SK-N-SH treated with all-trans-retinoic acid at 6 μM for 48 hours (cell line): ENCODE results near the gene VPS13D.

ENCODE experiments used
- ATAC-seq: fragments of 200-7000 bp; cut with Tn5 transposase; 3 replicates; pipeline ENCODE4 v1.9.1; 2020; ENCODE audit warnings: mild to moderate bottlenecking, moderate library complexity
- BACH2 ChIP-seq: fragments of 250-450 bp; sonication (Bioruptor Pico); IDR thresholded peaks from 2 replicates; pipeline ENCODE4 v1.9.0; 2021; ENCODE audit warnings: mild to moderate bottlenecking, borderline replicate concordance
- ESRRG ChIP-seq: fragments of 250-450 bp; sonication (Bioruptor Pico); IDR thresholded peaks from 2 replicates; pipeline ENCODE4 v1.6.1; 2021; ENCODE audit warnings: mild to moderate bottlenecking
- GLIS3 ChIP-seq: fragments of 250-450 bp; sonication (Bioruptor Pico); IDR thresholded peaks from 2 replicates; pipeline ENCODE4 v1.5.0; 2020; ENCODE audit warnings: mild to moderate bottlenecking, moderate library complexity
- ISL1 ChIP-seq: fragments of 250-450 bp; sonication (Bioruptor Pico); IDR thresholded peaks from 2 replicates; pipeline ENCODE4 v2.1.2; 2022; ENCODE audit warnings: mild to moderate bottlenecking, moderate library complexity
- RARB ChIP-seq: fragments of 250-450 bp; sonication (Bioruptor Pico); IDR thresholded peaks from 2 replicates; pipeline ENCODE4 v1.8.0; 2021; ENCODE audit warnings: mild to moderate bottlenecking, moderate library complexity
- SNAI2 ChIP-seq: fragments of 250-450 bp; sonication (Bioruptor Pico); IDR thresholded peaks from 2 replicates; pipeline ENCODE4 v1.5.0; 2020; ENCODE audit warnings: mild to moderate bottlenecking, moderate library complexity
- TCF4 ChIP-seq: fragments of 250-450 bp; sonication (Bioruptor Pico); IDR thresholded peaks from 2 replicates; pipeline ENCODE4 v1.8.0; 2021; ENCODE audit warnings: mild to moderate bottlenecking, moderate library complexity, borderline replicate concordance
- TOX ChIP-seq: fragments of 250-450 bp; sonication (Bioruptor Pico); IDR thresholded peaks from 2 replicates; pipeline ENCODE4 v1.8.0; 2021; ENCODE audit warnings: mild to moderate bottlenecking, moderate library complexity, borderline replicate concordance
- ZC3H10 ChIP-seq: fragments of 250-450 bp; sonication (Bioruptor Pico); IDR thresholded peaks from 2 replicates; pipeline ENCODE4 v1.5.1; 2021; ENCODE audit warnings: mild to moderate bottlenecking, moderate library complexity
- ZFP3 ChIP-seq: fragments of 250-450 bp; sonication (Bioruptor Pico); IDR thresholded peaks from 2 replicates; pipeline ENCODE4 v1.5.0; 2020; ENCODE audit warnings: mild to moderate bottlenecking, moderate library complexity
- ZFP30 ChIP-seq: fragments of 450-650 bp; formaldehyde crosslinking; IDR thresholded peaks from 2 replicates; pipeline ENCODE4 v1.5.0; 2022; ENCODE audit warnings: mild to moderate bottlenecking, moderate library complexity
- ZNF565 ChIP-seq: fragments of 450-650 bp; formaldehyde crosslinking; conservative IDR thresholded peaks from 2 replicates; pipeline ENCODE4 v1.5.0; 2020; ENCODE audit warnings: low read depth, mild to moderate bottlenecking, moderate library complexity
- TF ChIP-seq, protein P1 (sequence below): fragments of 250-450 bp; sonication (Bioruptor Pico); IDR thresholded peaks from 2 replicates; pipeline ENCODE4 v1.8.0; 2021; ENCODE audit warnings: low read depth, mild to moderate bottlenecking, moderate library complexity, borderline replicate concordance
- TF ChIP-seq, protein P2 (sequence below): fragments of 250-450 bp; sonication (Bioruptor Pico); IDR thresholded peaks from 2 replicates; pipeline ENCODE4 v1.8.0; 2020; ENCODE audit warnings: mild to moderate bottlenecking, moderate library complexity, borderline replicate concordance
- TF ChIP-seq, protein P3 (sequence below): fragments of 250-450 bp; sonication (Bioruptor Pico); IDR thresholded peaks from 2 replicates; pipeline ENCODE4 v1.5.0; 2020; ENCODE audit warnings: mild to moderate bottlenecking, moderate library complexity
- TF ChIP-seq, protein P4 (sequence below): fragments of 250-450 bp; sonication (Bioruptor Pico); IDR thresholded peaks from 2 replicates; pipeline ENCODE4 v1.5.1; 2020; ENCODE audit warnings: low read depth, mild to moderate bottlenecking, moderate library complexity
- TF ChIP-seq, protein P5 (sequence below): fragments of 250-450 bp; sonication (Bioruptor Pico); IDR thresholded peaks from 2 replicates; pipeline ENCODE4 v1.5.1; 2021; ENCODE audit warnings: mild to moderate bottlenecking, moderate library complexity

VPS13D gene

DNA sequence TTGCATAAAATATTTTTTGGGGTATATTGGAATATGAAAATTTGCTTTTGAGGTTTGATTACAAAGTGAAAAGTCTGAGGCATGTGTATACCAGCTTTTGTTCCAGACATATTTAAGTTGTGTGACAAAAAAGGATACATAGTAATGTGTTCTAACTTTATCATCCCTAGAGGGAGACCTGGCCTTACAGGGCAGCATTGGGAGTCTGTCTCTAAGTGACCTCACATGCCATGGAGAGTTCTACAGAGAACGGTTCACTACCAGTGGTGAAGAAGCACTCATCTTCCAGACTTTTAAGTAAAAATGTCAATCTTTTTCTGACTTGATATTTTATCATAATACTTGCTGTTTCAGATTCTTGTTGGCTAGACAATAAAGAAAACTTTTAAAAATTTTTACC is 61.0 kb downstream of the VPS13D start (continued):
- TF ChIP-seq, protein P1, sequence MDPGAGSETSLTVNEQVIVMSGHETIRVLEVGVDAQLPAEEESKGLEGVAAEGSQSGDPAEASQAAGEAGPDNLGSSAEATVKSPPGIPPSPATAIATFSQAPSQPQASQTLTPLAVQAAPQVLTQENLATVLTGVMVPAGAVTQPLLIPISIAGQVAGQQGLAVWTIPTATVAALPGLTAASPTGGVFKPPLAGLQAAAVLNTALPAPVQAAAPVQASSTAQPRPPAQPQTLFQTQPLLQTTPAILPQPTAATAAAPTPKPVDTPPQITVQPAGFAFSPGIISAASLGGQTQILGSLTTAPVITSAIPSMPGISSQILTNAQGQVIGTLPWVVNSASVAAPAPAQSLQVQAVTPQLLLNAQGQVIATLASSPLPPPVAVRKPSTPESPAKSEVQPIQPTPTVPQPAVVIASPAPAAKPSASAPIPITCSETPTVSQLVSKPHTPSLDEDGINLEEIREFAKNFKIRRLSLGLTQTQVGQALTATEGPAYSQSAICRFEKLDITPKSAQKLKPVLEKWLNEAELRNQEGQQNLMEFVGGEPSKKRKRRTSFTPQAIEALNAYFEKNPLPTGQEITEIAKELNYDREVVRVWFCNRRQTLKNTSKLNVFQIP (CRISPR knock-in tag) = no peak
- TF ChIP-seq ZFP3 (CRISPR knock-in tag) (no peak), ZC3H10 (CRISPR knock-in tag) (no peak), TCF4 (CRISPR knock-in tag) (no peak)
- TF ChIP-seq, all 23 proteins: peak for 0

DNA sequence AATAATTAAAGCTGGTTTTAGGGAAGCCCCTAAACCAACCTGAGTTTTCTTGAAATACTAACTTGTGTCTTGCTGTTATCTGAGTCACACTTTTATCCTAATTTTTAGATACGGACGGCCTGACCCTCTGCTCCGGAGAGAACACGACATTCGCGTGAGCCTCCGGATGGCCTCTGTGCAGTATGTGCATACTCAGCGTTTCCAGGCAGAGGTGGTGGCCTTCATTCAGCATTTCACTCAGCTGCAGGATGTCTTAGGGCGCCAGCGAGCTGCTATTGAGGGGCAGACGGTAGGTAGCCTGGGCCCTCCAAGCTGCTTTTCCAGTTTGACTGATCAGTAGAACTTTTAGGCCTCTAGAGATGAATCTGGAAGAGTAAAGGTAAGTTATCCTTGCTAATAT is 63.6 kb downstream of the VPS13D start:
- TF ChIP-seq GLIS3 (CRISPR knock-in tag) (no peak), ESRRG (CRISPR knock-in tag) (no peak), ZFP3 (CRISPR knock-in tag) (no peak), TOX (CRISPR knock-in tag) (no peak)
- TF ChIP-seq, protein P2, sequence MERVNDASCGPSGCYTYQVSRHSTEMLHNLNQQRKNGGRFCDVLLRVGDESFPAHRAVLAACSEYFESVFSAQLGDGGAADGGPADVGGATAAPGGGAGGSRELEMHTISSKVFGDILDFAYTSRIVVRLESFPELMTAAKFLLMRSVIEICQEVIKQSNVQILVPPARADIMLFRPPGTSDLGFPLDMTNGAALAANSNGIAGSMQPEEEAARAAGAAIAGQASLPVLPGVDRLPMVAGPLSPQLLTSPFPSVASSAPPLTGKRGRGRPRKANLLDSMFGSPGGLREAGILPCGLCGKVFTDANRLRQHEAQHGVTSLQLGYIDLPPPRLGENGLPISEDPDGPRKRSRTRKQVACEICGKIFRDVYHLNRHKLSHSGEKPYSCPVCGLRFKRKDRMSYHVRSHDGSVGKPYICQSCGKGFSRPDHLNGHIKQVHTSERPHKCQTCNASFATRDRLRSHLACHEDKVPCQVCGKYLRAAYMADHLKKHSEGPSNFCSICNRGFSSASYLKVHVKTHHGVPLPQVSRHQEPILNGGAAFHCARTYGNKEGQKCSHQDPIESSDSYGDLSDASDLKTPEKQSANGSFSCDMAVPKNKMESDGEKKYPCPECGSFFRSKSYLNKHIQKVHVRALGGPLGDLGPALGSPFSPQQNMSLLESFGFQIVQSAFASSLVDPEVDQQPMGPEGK (CRISPR knock-in tag) = no peak
- TF ChIP-seq, protein P3, sequence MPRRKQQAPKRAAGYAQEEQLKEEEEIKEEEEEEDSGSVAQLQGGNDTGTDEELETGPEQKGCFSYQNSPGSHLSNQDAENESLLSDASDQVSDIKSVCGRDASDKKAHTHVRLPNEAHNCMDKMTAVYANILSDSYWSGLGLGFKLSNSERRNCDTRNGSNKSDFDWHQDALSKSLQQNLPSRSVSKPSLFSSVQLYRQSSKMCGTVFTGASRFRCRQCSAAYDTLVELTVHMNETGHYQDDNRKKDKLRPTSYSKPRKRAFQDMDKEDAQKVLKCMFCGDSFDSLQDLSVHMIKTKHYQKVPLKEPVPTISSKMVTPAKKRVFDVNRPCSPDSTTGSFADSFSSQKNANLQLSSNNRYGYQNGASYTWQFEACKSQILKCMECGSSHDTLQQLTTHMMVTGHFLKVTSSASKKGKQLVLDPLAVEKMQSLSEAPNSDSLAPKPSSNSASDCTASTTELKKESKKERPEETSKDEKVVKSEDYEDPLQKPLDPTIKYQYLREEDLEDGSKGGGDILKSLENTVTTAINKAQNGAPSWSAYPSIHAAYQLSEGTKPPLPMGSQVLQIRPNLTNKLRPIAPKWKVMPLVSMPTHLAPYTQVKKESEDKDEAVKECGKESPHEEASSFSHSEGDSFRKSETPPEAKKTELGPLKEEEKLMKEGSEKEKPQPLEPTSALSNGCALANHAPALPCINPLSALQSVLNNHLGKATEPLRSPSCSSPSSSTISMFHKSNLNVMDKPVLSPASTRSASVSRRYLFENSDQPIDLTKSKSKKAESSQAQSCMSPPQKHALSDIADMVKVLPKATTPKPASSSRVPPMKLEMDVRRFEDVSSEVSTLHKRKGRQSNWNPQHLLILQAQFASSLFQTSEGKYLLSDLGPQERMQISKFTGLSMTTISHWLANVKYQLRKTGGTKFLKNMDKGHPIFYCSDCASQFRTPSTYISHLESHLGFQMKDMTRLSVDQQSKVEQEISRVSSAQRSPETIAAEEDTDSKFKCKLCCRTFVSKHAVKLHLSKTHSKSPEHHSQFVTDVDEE (CRISPR knock-in tag) = no peak
- TF ChIP-seq, protein P4, sequence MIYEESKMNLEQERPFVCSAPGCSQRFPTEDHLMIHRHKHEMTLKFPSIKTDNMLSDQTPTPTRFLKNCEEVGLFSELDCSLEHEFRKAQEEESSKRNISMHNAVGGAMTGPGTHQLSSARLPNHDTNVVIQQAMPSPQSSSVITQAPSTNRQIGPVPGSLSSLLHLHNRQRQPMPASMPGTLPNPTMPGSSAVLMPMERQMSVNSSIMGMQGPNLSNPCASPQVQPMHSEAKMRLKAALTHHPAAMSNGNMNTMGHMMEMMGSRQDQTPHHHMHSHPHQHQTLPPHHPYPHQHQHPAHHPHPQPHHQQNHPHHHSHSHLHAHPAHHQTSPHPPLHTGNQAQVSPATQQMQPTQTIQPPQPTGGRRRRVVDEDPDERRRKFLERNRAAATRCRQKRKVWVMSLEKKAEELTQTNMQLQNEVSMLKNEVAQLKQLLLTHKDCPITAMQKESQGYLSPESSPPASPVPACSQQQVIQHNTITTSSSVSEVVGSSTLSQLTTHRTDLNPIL (CRISPR knock-in tag) = no peak
- no peak for ATAC-seq

DNA sequence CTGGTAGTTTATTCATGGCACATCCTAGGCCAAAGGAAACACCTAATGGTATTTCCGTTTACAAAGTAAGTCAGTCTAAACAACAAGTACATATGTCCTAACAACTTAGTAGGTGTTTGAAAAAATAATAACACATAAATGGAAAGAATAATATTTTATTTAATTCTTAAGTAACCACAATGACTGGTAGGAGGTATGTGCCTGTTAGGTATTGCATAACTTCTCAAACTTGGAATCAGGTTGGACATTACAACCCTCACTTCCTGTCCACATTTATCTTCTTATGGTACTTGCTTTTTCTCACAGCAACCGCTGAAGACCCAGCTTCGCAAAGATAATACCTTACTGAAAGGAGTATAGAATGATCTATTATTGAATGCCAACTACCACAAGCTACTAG is 64.2 kb downstream of the VPS13D start:
- no peak for TF ChIP-seq SNAI2 (CRISPR knock-in tag)
- no peak for TF ChIP-seq ZNF565 (CRISPR knock-in tag)
- TF ChIP-seq BACH2 (CRISPR knock-in tag) = no peak
- TF ChIP-seq, all 23 proteins: peak for 0
- ATAC-seq = no peak

DNA sequence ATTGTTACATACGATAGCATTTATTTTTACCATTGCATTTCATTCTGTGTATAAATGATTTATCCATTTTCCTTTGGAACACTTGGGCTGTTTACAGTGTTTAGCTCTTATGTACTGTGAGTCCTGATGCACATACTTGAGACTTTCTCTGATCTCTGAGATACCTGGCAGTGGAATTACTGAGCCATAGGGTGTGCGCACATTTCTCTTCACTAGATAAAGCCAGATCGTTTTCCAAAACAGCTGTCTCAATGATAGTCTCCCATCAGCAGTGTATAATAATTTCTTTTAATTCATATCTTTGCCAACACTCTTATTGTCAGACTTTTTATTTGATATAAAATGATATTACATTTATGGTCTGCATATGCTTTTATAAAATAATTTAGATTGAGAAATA is 66.2 kb downstream of the VPS13D start:
- ATAC-seq = peak; percentile 41; the same call in 2 of the 3 replicates
- TF ChIP-seq, protein P4 (CRISPR knock-in tag) = no peak
- no peak for TF ChIP-seq ISL1
- TF ChIP-seq, protein P5, sequence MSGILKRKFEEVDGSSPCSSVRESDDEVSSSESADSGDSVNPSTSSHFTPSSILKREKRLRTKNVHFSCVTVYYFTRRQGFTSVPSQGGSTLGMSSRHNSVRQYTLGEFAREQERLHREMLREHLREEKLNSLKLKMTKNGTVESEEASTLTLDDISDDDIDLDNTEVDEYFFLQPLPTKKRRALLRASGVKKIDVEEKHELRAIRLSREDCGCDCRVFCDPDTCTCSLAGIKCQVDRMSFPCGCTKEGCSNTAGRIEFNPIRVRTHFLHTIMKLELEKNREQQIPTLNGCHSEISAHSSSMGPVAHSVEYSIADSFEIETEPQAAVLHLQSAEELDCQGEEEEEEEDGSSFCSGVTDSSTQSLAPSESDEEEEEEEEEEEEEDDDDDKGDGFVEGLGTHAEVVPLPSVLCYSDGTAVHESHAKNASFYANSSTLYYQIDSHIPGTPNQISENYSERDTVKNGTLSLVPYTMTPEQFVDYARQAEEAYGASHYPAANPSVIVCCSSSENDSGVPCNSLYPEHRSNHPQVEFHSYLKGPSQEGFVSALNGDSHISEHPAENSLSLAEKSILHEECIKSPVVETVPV (CRISPR knock-in tag) = no peak
- TF ChIP-seq ZC3H10 (CRISPR knock-in tag) = no peak
- TF ChIP-seq ZFP30 = no peak
- TF ChIP-seq RARB = no peak
- TF ChIP-seq BACH2 (CRISPR knock-in tag) = no peak
- no peak for TF ChIP-seq TCF4 (CRISPR knock-in tag)
- TF ChIP-seq ZFP3 (CRISPR knock-in tag) = no peak
- TF ChIP-seq GLIS3 (CRISPR knock-in tag) = no peak
